NB4 (cell line): ENCODE results near the gene TRH.

Experiments
- DNase-seq: peaks from one replicate; pipeline ENCODE4 v3.0.0; 2010; ENCODE audit warnings: low read depth
- H3K4me3 ChIP-seq: one replicate; pipeline ENCODE4 v1.5.1; 2011; ENCODE audit warnings: mild to moderate bottlenecking, low read depth, low read length, moderate library complexity
- CTCF ChIP-seq: IDR thresholded peaks from one replicate; pipeline ENCODE4 v1.5.1; 2012; ENCODE audit warnings: low read depth, low read length
- MAX ChIP-seq: IDR thresholded peaks from 2 replicates; pipeline ENCODE4 v1.6.1; 2011; ENCODE audit warnings: low read depth, low read length
- MYC ChIP-seq: IDR thresholded peaks from 2 replicates; pipeline ENCODE4 v1.6.1; 2011; ENCODE audit warnings: low read depth, low read length
- POLR2A ChIP-seq: IDR thresholded peaks from 2 replicates; pipeline ENCODE4 v1.6.1; 2011; ENCODE audit warnings: mild to moderate bottlenecking; ENCODE audit not compliant: insufficient read length; ENCODE audit errors: extremely low read depth

Gene TRH

GRCh38 chr3:129956936-129957335 lies 17.6 kb upstream of the TRH start:
- DNase-seq = no peak
- H3K4me3 ChIP-seq = no peak overlapping the region
- TF ChIP-seq MYC (no peak), CTCF (no peak), POLR2A (no peak), MAX (no peak)

GRCh38 chr3:129958755-129959154 lies 15.8 kb upstream of the TRH start:
- no peak overlapping the region for H3K4me3 ChIP-seq
- TF ChIP-seq MYC = no peak
- no peak for TF ChIP-seq POLR2A
- no peak for TF ChIP-seq CTCF
- no peak for TF ChIP-seq MAX
- no peak for DNase-seq

- DNase-seq = peak; percentile 62
- no peak overlapping the region for H3K4me3 ChIP-seq
- no peak for TF ChIP-seq MYC
- no peak for TF ChIP-seq CTCF
- TF ChIP-seq MAX = no peak
- no peak for TF ChIP-seq POLR2A
These were observed 13.4 kb upstream of the TRH start for GRCh38 chr3:129961141-129961541.

- H3K4me3 ChIP-seq = no peak overlapping the region
- TF ChIP-seq MYC (no peak), CTCF (no peak), POLR2A (no peak)
- DNase-seq = no peak
These were observed 11.9 kb upstream of the TRH start for GRCh38 chr3:129962600-129962999.

- TF ChIP-seq CTCF (no peak), POLR2A (no peak), MAX (no peak), MYC (no peak)
- DNase-seq = no peak
- no peak overlapping the region for H3K4me3 ChIP-seq
These were observed 8.6 kb upstream of the TRH start for GRCh38 chr3:129965937-129966336.

GRCh38 chr3:129966876-129967275 lies 7.6 kb upstream of the TRH start:
- no peak overlapping the region for H3K4me3 ChIP-seq
- no peak for DNase-seq
- TF ChIP-seq MYC (no peak), MAX (no peak), POLR2A (no peak), CTCF (no peak)
